NCI-H345 treated with DMSO at 0.1 percent for 48 hours (cell line): Measurements from ENCODE around the gene UVRAG.

Experiments
- DNase-seq: peaks from one replicate; lab custom pipeline; 2025; ENCODE audit not compliant: unreplicated experiment; lab: John Stamatoyannopoulos, UW

UVRAG gene

DNA sequence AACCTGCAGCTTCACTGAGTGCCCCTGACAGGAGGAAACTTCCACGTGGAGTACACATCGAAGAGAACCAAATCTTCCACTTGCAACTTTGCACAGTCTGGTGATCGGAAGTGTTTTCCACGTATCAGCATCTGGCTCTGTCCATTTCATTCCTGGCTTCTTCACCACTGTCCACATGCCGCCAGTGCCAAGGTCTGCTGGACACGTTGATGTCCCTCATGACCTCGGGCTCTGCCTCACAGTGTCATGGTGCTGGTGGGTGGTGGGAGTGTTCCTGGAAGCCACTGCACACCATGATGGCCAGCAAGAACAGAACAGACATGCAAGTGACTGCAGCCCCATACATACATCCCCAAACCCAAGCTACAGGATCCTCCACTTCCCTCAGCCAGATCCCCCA, 342.9 kb downstream of the UVRAG start:
- no peak for DNase-seq

DNA sequence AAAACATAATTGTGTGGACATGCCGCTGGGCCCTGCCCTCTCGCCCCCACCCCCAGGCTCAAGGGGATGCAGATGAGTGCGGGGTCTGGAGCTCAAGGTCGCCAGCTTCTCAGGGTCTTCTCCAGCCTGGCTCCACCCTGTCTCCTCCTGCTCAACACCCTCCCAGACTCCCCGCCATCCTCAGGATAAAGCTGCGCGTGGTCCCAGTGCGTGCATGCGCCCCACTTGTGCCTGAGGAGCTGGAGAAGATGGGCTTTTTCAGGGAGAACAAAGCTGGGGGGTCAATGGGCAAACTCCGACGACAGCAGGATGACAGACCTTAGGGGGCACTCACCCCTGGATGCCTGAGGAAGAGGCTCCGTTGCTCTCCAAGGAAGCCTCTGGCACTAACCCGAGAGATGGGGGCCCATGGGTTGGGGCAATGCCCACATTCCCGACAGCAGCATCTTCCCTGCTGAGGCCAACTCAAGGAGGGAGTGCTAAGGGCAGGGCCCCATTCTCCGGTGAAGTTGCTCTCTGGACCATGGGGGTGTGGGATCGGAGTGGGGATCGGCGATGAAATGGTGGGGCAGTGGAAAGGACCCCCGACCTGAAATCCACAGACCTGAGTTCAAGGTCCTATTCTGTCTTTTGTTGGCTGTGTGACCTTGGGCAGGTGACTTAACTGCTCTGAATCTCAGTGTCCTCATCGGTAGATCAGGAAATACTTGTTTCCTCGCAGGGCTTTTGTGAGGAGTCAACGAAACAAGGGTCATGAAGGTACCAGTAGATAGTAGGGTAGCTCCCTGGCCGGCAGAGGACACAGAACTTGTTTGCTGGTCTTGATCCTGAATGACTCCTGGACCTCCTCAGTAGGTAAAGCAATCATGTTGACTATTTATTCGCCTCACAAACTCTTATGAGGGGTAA, 343.6 kb downstream of the UVRAG start:
- no peak for DNase-seq

DNA sequence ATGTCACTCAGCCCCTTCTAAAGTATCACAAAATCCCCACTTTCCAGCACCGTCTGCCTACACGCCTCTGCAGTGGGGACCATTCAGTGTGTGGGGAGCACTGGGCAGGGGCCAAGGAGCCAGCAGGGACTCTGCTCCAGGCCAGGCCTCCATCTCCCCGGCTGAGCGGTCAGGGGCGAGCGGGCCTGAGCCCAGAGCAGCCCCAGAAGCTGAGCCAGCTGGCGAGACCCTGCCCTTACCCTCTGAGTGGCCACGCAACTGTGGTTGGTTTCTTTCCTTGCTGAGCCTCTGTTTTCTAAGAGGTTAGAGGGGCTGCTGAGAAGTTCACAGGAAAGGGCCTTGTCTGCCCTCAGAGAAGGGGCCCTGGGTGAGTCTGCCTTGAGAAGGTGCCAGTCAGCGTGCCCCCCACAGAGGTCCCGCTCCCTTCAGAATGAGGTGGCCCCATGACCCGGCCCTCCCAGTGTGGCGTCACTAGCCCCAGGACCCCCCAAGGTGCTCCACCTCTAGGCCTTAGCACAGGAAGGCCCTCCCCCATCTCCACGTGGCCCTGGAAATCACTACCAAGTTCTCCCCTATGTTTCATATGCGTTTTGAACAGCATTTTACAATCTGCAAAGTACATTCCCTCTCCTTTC, 344.4 kb downstream of the UVRAG start:
- DNase-seq = peak; percentile 62

DNA sequence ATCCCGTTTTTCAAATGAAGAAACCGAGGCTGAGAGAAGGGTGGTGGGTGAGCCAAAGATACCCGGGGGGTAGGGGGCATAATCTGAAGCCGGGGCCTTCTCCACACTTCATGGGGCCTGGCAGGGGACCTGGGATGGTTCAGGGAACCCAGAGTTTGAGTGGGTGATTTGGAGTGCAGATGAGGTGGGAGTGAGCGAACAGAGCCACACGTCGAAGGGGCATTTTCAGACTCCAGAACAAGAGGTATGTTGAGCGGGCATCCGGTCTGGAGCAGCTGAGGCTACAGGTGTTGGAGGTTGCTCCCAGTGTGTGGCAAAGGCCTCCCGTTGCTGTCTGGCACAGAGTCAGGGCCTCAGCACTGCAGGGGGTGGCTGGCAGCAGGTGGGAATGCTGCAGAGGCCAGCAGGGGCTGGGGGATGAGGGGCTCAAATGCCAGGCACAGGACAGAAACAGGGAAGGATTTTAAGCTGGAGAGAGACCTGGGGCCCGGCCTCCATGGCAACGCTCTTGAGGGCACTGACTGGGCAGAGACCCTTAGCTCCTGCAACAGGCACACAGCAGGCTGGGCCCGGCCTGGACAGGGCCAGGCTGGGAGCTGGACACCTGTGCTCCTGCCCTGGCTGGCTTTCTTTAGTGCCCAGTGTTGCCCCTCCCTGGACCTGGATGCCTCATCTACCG, 345.1 kb downstream of the UVRAG start:
- DNase-seq = peak; percentile 89

DNA sequence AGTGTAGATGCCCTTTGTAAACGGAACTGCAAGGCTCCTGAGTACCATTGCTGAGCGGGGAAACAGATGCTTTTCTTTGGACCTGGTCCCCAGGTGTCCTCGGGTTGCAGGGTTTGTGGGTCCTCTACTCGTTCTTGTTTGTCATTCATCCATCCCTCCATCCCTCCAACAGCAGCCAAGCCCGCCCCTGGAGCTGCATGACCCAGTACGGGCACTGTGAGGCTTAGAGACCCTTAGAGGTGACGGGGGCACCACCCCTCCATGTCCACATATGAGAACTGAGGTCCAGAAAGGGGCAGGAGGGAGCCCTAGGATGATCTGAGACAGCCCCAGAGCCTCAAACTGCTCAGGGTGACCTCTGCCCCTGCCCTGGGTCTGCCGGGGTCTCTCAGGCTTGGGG, 345.8 kb downstream of the UVRAG start:
- DNase-seq = no peak

DNA sequence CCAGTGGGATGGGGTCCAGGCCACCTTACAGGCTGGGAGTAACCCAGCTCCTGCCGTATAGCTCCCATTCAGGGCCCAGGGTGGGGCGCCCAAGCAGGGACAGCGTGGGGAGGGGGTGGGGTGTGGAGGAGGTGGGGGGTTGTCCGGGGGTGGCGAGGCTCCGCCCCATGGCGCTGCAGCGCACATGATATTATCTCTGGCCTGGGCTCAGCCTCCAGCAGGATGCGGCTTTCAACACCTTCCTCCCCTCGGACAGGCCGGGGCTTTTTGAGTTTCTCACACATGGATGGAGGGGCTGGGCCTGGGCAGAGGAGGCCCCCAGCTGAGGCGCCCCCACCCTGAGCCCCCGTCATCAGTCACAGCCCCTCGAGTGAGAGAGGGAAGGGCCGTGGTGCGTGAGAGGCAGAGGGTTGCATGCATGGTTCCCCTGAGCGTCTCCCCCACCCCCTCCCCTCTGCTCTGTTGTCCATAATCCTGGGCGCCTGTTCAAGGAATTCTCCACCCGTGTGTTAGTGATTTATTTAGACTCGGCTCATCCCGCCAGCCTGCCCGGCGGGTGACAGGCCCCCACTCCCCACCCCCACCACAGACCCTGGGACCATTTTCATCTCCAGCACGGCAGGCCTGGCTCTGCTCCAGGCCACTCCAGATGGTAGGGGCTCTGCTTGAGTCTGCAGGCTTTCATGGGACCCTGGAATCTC, 346.4 kb downstream of the UVRAG start:
- DNase-seq = peak; percentile 29

DNA sequence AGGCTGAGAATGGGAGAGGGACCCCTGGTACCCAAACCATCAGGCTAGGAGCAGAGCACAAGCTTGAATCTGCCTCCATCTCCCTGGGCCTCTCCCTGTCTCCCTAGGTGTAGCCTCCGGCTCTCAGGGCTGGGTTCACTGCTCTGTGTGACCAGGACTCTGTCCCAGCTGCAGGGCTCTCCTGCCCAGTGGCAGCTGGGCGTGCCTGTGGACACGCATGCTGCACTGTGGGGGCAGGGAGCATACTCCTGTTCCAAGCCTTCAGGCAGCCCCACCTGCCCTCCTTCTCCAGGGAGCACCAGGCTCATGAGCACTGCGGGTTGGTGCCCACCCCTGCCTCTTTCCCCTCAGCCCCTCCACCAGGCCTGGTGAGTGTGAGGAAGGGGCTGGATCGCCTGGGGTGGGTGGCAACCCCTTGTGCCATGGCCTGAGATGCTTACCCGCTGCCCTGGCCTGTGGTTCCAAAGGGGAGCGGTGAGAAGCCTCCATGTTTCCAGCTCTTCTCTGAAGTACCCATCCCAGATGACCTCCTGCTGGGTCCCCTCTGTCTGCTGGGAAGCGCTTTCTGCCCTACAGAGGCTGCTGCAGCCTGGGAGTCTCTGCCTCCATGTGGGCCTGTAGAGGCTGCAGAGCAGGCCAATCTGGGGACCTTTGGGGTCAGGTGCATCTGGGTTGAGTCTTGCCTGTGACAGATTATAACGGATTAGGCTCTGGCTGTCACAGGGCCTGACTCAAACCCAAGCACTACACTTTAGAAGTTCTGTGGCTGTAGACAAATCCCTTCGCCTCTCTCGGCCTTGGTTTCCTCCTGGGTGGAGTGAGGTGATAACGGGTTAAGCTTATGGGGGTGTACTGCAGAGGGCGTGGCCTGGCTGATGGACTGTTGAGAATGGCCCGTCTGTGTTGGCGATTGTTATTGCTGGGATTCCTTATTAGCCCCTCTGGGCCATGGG, 347.6 kb downstream of the UVRAG start:
- DNase-seq = peak; percentile 65

DNA sequence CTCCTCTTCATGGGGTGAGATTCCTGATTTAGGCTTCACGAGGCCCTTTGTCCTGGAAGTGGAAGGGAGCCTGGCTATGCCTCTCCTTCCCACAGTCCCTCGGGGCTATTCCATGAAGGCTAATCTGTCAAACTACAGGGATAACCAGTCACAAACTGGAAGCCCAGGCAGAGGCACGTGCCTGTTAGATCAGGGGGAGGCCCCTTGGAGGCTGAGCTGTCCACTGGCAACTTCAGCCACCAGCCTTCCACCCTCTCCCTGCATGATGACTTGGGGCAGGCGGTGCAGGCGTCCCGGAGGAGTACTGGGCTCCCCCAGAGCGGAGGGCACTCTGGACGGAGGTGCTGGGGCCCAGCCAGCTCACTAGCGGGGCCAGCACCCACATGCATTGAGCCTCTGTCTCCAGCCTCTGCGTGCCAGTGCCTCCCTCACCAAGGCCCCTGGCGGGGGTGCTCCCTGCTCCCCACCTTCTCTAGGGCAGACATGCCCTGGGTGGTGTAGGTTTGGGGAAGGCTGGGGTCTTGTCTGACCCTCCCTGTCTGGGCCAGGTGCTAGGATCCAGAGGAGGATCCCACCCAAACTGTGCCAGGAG, 348.4 kb downstream of the UVRAG start:
- DNase-seq = no peak

DNA sequence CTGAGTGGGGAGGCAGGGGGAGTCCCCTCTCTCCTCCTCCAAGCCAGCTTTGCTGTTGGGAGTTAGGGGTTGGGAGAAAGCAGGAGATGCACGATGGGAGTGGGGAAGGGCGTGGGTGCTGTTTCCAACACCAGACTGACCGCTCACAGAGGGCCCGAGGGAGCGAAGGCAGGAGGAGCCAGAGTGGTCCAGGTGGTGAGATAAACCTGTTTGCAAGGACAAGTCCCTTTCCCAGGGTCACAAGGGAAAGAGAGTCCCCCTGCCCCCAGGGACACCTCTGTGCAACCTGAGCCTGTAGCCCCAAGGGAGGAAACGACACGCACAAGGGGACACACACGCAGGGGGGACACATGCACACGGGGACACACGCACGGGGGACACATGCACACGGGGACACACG, 349.1 kb downstream of the UVRAG start:
- DNase-seq = no peak

DNA sequence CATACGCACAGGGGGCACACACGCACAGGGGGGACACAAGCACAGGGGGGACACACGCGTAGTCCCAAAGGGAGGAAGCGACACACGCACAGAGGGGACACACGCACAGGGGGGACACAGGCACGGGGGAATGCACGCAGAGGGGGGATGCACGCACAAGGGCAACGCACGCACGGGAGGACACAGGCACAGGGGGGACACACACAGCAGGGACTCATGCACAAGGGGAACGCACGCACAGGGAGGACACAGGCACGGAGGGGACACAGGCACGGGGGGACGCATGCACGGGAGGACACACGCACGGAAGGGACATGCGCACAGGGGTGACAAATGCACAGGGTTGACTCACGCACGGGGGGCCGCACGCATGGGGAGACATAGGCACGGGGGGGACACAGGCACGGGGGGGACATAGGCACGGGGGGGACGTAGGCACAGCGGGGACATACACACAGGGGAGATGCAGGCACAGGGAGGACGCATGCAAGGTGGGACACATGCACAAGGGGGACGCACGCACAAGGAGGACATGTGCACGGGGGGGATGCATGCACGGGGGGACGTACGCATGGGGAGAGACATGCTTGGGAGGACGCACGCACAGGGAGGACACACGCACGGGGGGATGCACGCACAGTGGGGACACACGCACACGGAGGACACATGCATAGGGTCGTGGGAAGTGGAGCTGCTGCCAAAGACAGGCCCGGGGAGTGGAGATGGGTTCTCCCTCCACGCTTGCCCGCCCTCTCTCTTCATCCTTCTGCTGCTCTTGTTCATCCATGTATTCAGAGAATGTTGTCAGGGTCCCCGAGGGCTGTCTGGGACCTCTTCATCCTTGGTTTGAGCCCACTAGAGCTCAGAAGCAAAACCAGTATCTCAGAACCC, 350.1 kb downstream of the UVRAG start:
- no peak for DNase-seq

DNA sequence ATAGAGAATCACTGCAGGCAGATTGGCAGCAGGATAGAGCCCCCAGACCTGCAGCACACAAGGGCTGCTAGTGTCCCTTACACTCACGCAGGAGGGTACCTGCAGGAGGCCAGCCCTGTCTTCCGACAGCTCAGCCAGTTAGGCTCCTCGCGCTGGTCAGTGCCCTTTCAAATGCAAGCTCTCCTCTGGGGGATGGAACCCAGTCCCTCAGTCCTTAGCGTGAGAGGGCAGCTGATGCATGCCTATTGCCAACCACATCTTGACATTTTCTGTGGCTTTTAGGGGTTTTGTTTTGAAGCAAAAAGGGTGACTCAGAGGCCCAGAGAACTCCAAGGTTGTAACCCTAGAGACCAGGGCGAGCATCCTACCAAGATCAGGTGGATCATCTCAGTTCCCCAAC, 351.3 kb downstream of the UVRAG start:
- DNase-seq = no peak

DNA sequence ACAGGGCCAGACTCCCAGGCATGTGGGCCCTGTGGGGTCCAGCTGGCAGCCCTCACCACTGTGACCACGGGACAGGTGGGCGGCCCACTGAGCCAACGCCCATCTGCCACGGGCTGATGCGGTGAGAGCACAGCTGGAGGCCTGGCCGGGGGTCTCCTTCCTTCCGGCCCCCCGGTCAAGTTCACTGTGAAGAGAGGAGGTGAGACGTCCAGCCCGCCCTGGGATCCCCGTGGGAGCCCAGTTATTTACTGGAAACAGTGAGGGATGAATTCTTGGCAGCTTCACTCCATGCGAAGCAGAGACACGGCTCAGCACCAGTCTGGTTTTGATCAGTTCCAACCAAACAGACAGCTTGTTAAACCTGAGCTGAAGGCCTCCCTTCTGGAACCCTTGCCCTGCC, 352.6 kb downstream of the UVRAG start:
- DNase-seq = no peak

DNA sequence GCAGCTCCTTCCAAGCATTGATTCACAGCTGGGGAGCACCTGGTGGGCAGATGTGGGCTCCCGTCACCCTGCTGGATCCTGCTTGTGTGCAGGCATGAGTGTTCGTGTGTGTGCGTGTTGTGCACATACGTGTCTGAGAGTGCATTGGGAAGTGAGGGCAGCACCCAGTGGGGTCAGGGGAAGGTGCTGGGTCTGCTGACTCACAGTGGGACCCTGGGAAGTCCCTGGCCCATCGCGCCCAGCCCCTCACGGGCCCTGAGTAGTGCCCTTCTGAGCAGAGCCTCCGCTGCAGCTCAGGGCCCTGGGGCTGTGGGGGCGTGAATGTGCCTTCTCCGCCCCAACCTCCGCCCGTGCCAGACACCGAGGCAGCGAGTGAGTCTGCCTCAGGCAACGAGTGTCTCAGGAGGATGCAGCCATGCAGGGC, 354.5 kb downstream of the UVRAG start:
- DNase-seq = no peak

DNA sequence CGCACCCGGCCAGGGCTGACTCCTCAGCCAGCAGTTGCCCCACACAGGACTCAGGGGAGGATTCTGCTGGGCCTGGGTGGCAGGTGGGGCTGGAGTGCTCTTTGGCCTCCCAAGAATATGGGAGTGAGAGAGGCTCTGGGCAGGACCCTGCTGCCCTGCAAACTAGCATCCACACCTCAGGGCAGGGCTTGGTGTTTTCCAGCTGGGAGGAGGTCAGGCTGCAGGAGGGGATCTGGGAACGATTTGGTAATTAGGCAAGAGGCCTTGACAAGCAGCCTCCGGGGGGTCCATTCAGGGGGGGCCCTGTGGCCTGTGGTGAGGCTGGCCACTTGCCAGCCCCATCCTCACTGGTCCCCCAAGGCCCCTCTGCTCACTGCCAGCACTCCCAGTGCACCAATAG, 355.5 kb downstream of the UVRAG start:
- no peak for DNase-seq

DNA sequence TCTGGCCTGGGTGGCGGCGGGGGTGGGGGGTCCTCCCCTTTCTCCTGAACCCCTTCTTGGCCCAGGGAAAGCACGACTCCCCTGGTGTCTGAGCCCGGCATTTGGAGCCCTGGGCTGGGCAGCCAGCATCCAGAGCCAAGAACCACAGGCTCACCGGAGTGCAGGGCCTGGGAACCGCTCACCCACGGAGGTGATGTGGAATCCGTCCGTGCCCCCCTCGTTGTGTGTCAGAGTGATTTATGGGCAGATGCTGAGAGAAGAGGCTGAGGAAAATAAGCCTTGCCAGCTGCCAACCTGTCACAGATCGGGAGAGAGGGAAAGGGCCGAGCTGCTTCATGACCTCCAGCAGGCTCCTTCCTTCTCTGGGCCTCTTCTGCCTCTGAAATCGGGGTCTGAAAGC, 357.6 kb downstream of the UVRAG start:
- no peak for DNase-seq

DNA sequence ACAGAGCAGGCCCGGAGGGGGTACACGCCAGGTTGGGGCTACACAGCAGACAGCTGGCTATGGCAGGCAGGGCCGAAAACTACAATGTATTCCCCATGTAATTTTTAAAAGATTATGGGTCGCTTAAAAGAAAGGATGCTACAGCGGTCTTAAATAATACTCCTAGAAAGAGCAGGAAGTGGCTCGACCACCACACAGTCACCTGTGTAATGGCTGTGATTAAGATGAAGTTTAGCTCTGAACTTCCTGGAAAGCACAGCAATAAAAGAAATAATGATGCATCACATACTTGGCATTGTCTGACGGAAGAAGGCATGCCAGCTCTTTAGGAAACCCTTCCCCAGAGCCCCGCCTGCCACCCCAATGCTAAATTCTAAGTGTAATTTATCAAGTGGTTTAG, 358.7 kb downstream of the UVRAG start:
- no peak for DNase-seq

DNA sequence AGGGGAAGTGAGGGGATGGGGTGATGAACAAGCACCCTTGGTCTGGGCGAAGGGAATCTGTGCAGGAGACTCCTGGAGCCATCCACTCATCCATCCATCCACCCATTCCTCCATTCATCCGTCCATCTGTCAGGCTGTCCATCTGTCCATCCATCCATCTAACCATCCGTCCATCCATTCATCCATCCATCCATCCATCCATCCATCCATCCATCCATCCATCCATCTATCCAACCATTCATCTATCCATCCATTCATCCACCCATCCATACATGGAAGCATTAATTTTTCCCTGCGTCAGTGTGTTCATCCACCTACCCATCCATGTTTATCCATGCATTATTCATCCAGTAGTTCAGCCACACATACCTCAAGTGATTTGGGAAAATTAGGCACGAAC, 359.3 kb downstream of the UVRAG start:
- DNase-seq = no peak

DNA sequence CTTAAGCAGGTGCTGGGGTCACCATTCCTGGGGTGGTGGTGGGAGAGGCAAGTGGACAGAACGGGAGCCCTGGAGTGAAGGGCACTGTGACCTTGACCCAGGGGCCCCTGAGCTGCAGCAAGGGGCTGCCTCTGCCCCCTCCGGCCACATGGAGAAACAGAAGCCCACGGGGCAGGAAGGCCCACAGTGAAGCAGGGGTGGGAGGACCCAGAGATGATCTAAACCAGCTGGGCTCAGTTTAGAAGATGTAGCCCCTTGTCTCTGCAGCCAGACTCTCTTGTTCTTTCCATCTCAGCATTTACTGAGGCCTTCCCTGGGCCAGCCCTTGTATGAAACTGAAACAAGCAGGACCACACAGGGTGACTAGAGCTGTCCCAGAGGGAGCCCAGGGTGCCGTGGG, 360.8 kb downstream of the UVRAG start:
- no peak for DNase-seq

DNA sequence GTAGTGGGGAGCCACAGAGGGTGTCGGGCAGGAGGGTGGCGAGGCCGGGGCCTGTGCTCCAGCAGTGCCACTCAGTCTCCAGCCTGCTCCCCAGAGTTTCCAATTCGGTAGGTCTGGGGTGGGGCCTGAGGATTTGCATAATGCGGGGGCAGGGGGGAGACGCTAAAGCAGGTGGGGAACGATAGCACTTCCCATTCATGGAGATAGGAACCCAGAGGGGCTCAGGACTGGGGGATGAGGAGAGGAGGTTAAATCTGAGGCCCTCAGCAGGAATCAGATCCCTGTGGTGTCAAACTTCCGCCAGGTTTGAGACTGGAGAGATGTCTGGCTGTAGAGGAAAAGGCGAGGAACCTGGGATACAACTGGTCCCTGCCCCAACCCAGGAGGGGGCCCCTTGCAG, 361.5 kb downstream of the UVRAG start:
- DNase-seq = no peak
